Stimulated activated CD4-positive, alpha-beta T cell treated with anti-CD3 and anti-CD28 coated beads, TNF-alpha, amount 100 ng/mL, for 48 hours (primary cell): ENCODE results near the gene MYPN.
"Not testable (repeated sequence)": the region's sequence is repeated elsewhere in the genome, so short reads cannot be mapped to it uniquely, and the experiment has no call there.

ENCODE experiments used
- DNase-seq, 3 donors: peaks; one replicate each; pipeline ENCODE4 v3.0.0-alpha.2; 2020; ENCODE audit warnings: low read depth in 3 of 3

The MYPN gene

DNA sequence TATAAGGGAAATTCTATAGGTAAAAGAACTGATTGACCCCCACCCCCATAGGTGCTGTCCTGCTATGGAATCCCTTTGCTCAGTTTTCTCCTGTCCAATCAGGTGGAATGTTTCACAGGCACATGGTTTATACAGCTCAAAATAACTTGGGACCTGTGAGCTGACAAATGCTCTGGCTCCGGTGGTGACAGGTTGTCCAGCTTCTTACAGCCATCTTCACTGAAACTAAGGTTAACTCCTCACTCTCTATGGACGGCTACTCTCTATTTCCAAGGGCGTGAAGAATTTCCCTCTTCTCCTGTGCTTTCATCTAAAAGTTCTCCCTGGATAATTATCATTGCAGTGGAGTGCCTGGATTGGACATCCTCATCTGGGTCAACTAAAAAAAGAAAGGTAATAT, at the start of gene MYPN:
MYPN (plus strand) TSS at position 158 of the 400 bp plus-strand sequence. CDS start 11,951 bp downstream, outside the sequence.
- no peak for DNase-seq

DNA sequence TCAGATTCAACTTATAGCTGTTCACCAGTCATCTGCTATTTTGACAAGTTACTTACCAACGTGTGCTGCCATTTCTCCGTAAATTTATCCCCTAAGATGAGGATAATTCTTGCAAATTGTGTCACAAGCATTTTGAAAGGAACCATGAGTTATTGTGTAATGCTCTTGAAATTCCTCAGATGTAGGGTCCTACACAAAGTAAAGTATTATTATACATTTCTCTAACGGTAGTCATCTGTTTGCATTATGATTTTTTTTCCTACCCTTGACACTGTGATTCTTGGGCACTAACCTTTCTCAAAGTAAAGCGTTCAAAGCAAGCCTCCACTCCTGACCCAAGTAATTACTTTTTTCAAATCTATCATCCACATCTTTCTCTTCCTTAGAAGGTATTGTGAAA, 42.3 kb upstream of the MYPN start:
- DNase-seq, result no peak

DNA sequence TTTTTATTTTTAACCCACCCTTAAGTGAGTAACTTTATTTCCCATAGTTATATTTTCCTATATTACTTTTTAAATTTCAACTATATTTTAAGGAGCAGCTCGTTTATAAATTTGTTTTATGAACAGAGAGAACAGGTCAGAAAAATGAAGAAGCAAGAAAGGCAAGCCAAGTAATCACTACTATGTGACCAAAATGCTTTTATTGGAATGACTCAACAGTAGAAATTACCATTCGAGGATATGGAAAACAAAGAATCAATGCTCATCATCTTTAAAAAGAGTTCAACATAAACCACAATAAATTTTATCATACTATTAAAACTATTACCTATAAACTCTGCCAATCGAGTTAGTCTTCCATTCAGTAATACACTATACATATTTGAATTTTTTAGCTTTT, 41.8 kb upstream of the MYPN start:
- no peak for DNase-seq

DNA sequence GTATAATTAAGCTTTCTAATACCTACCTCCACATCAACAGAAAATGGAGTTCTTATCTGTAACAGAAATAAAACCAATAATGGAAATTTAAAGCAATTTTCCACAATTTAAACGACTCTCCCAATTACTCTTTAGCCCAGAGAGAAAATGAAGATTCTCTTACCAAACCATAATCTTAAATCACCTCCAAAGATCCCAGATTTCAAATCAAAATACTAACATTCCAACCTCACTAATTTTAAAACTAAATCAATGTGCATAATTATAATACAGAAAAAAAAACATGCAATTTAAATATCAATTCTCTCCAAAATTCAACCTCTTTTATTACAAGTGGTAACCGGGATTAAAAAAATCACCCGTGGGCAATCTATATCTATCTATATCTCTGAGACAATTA, 35.7 kb upstream of the MYPN start:
- no peak for DNase-seq

- DNase-seq, result no peak
Measured at GRCh38 chr10:68074031-68074774, 35.1 kb upstream of the MYPN start.

DNA sequence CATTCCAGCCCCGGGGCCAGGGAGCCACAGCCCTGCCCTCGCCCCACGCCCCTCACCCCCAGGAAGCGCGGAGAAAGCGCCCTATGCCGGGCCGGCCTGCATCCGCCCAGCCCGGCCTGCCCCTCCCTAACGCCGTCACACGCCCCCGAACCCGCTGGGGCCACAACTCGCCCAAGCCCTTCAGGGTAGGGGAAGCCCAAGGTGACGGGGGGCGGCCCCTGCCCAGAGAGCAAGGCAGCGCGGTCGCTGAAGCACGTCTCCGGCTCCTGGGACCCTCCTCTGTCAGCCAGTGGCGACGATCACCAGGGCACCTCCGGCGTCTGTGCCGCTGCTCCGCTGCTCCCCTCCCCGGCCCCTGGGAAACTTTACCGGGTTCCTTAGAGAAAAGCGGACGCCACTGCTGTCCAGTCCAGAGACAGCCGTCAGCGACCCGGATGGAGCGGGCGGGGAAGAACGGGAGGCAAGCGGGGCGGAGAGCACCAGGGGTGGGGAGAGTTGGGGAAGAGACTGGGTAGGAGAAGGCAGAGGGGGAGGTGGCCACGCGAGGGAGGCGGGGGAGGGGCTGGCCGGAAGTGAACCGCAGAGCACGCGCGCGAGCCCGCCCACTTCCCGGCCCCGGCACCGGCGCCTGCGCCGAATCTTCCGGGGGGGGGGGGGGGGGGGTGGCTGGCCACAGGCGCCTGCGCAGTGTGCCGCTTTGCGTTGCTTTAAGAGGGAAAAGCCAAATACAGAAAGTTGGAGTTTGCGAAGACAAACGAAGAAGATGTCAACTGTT, 34.3 kb upstream of the MYPN start, which contains the start of gene HERC4:
HERC4 (minus strand) TSS at position 509 of the 775 bp plus-strand sequence. CDS start 2,175 bp downstream, outside the sequence.
- peak; percentile 78 to 86 (median 80) for DNase-seq

- peak in 1 of 3 donors; percentile 5 for DNase-seq
Measured at GRCh38 chr10:68075550-68076004, 33.7 kb upstream of the MYPN start.

DNA sequence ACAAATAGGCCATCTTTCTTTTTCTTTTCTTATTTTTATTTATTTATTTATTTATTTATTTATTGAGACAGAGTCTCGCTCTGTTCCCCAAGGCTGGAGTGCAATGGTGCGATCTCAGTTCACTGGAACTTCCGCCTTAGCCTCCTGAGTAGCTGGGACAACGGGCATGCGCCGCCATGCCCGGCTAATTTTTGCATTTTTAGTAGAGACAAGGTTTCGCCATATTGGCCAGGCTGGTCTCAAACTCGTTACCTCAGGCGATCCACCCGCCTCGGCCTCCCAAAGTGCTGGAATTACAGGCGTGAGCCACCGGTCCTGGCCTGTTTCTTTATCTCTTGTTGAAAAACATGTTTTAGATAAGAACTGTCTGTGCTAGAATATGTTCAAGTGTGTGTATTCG, 33.2 kb upstream of the MYPN start:
- not testable (repeated sequence) for DNase-seq

GRCh38 chr10:68077026-68077425, 32.3 kb upstream of the MYPN start:
- DNase-seq, result no peak

- no peak for DNase-seq
Measured at GRCh38 chr10:68079434-68079833, 29.9 kb upstream of the MYPN start.

GRCh38 chr10:68080853-68081431, 28.3 kb upstream of the MYPN start:
- DNase-seq, result no peak

DNA sequence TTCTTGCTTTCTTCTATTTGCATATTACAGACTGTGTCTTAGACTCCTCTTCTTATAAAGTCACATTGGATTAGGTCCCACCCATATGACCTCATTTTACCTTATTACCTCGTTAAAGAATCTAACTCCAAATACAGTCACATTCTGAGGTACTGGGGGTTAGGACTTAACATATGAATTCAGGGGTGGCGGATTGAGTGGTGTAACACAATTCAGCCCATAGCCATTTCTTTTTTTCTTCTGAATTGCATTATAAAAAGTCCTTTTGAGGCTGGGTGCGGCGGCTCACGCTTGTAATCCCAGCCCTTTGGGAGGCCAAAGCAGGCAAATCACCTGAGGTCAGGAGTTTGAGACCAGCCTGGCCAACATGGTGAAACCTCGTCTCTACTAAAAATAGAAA, 27.4 kb upstream of the MYPN start:
- DNase-seq, result no peak

DNA sequence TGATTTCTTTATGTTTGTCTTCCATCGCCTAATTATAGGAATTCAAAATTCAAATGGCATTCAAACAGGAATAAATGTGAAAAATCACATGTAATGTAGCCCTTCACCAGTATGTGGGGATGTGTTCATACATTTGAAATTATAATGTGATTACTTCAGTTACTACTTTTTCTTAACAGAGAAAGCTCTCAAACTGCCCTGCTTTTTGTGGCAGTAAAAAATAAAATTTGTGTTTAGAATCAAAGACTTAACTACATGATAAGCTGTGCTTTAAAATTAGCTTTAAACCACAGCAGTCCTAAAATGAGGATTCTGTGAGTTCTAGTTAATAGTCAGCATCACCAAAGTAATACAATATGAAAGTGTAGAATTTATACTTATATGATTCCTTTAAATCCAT, 26.4 kb upstream of the MYPN start:
- DNase-seq, result no peak

DNA sequence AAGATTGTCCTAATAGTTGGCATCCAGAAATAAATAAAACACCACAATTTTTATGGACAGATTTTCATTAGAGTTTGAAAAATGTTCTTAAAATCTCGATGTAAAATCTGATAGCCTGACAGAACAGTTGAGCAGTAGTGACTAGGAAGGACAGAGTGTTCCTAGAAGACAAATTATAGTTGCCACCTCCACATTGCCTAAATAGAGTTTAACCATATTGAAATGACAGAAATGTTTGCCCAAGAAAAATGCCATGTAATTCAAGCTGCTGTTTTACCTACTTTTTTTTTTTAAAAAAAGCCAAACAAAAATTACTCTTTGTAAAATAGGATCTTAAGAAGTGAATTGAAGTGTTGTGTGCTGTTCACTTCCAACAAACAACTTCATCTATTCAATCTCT, 25.3 kb upstream of the MYPN start:
- no peak for DNase-seq

- no peak for DNase-seq
Measured at GRCh38 chr10:68084469-68084868, 24.8 kb upstream of the MYPN start.

DNA sequence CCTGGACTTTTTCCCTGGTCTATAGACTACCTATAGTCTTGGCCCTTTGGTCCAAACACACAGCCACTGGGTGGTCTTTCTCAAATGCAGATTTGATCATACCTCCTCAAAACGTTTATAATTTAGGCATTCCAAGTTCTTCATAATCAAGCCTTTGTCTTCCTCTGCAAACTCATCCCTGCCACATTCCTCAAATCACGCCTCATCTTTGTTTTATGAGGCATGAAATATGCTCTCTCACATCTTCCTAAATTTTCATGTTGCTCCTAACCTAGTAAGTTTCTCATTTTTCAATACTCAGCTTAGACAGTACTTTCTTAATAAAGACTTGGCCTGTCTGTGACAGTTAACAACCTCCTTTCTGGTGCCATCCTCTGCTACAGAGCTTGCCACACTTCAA, 23.3 kb upstream of the MYPN start:
- DNase-seq, result no peak

- DNase-seq, result no peak
Measured at GRCh38 chr10:68086910-68087684, 22.2 kb upstream of the MYPN start.

GRCh38 chr10:68087685-68088401, 21.4 kb upstream of the MYPN start:
- no peak for DNase-seq

GRCh38 chr10:68088740-68089139, 20.5 kb upstream of the MYPN start:
- DNase-seq, result peak in 1 of 3 donors; percentile 7

- DNase-seq, result no peak
Measured at GRCh38 chr10:68090586-68090985, 18.7 kb upstream of the MYPN start.

DNA sequence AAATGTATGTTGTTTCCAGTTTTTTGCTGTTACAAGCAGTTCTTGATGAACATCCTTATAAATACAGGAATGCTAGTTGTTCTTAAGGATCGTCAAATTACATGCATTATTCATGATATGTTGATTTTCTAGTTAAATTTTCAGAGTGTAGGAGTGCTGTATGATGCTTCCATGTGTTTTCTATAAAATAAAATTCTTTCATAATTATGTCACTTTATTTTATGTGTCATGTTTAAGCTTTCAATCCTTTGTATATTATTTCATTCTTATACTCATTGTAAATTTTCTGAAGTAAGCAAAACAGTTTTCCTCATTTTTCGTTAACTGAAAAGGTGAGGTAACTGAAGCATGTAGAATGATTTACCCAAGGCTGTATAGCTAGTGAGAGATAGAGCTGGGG, 16.8 kb upstream of the MYPN start:
- no peak for DNase-seq
